GM12864 (cell line): ENCODE measurements around the gene CPED1.

Source experiments
- DNase-seq: peaks from one replicate; pipeline ENCODE4 v3.0.0-alpha.2; 2011; ENCODE audit warnings: low read depth
- H3K4me3 ChIP-seq: 2 replicates; pipeline ENCODE4 v1.5.1; 2011; ENCODE audit warnings: mild to moderate bottlenecking, low read depth, low read length, control low read depth
- CTCF ChIP-seq: IDR thresholded peaks from 2 replicates; pipeline ENCODE4 v1.5.1; 2011; ENCODE audit warnings: low read depth, mild to moderate bottlenecking, moderate library complexity, low read length, control low read depth, inconsistent platforms; ENCODE audit errors: missing control alignments

The CPED1 gene

GRCh38 chr7:121344497-121344896 is 356.0 kb downstream of the CPED1 start:
- no peak for DNase-seq

More at GRCh38 chr7:121344497-121344896, 356.0 kb downstream of the CPED1 start:
- H3K4me3 ChIP-seq, result no peak overlapping the region
- no peak for TF ChIP-seq CTCF
